HL-60/S4 treated with retinoic acid at 250 ng/mL for 4 days and 3 days (cell line): Measurements from ENCODE around the gene SDK2.

ENCODE experiments used
- in situ Hi-C: fragments of 300-500 bp; cut with MboI; formaldehyde crosslinking; loops from 2 replicates; pipeline ENCODE4 v1.7.0; 2022; ENCODE audit warnings: low sequenced_read_pairs

The SDK2 gene

GRCh38 chr17:73644145-73645049 is at the start of gene SDK2:
Gene SDK2 (minus strand): TSS chr17:73644445. CDS start chr17:73644088, 357 bp downstream.
- in situ Hi-C loops, result no loop called here

- in situ Hi-C loops, result no loop called here
Observed at GRCh38 chr17:73693071-73693470, 48.8 kb upstream of the SDK2 start.

- in situ Hi-C loops, result no loop called here
Observed at GRCh38 chr17:73691321-73691766, 47.1 kb upstream of the SDK2 start.

- in situ Hi-C loops, result no loop called here
Observed at GRCh38 chr17:73690676-73691075, 46.4 kb upstream of the SDK2 start.

GRCh38 chr17:73689596-73690275 is 45.5 kb upstream of the SDK2 start:
- in situ Hi-C loops, result no loop called here

GRCh38 chr17:73686961-73687360 is 42.7 kb upstream of the SDK2 start:
- in situ Hi-C loops, result no loop called here

- in situ Hi-C loops, result no loop called here
Observed at GRCh38 chr17:73686126-73686525, 41.9 kb upstream of the SDK2 start.

- in situ Hi-C loops, result no loop called here
Observed at GRCh38 chr17:73684183-73684582, 39.9 kb upstream of the SDK2 start.

GRCh38 chr17:73683771-73684170 is 39.5 kb upstream of the SDK2 start:
- in situ Hi-C loops, result no loop called here

- in situ Hi-C loops, result no loop called here
Observed at GRCh38 chr17:73681946-73682345, 37.7 kb upstream of the SDK2 start.

- in situ Hi-C loops, result no loop called here
Observed at GRCh38 chr17:73679476-73679875, 35.2 kb upstream of the SDK2 start.

- in situ Hi-C loops, result no loop called here
Observed at GRCh38 chr17:73678999-73679398, 34.8 kb upstream of the SDK2 start.

GRCh38 chr17:73669771-73670170 is 25.5 kb upstream of the SDK2 start:
- in situ Hi-C loops, result no loop called here

GRCh38 chr17:73667181-73667959 is 23.1 kb upstream of the SDK2 start:
- in situ Hi-C loops, result no loop called here

GRCh38 chr17:73663614-73664013 is 19.4 kb upstream of the SDK2 start:
- in situ Hi-C loops, result no loop called here

- in situ Hi-C loops, result no loop called here
Observed at GRCh38 chr17:73660366-73660765, 16.1 kb upstream of the SDK2 start.

- in situ Hi-C loops, result no loop called here
Observed at GRCh38 chr17:73658821-73659515, 14.7 kb upstream of the SDK2 start.

- in situ Hi-C loops, result no loop called here
Observed at GRCh38 chr17:73657473-73658116, 13.3 kb upstream of the SDK2 start.

- in situ Hi-C loops, result no loop called here
Observed at GRCh38 chr17:73654241-73654640, 10.0 kb upstream of the SDK2 start.

GRCh38 chr17:73653810-73654209 is 9.6 kb upstream of the SDK2 start:
- in situ Hi-C loops, result no loop called here
